Ovary (tissue), 3 donors: ENCODE results near the gene ASB13.

ENCODE experiments used
- POLR2A ChIP-seq: fragments of 450-650 bp; IDR thresholded peaks from one replicate; pipeline ENCODE4 v1.6.1; 2017; ENCODE audit warnings: antibody characterized with exemption, mild to moderate bottlenecking, moderate library complexity
- TF ChIP-seq, protein P1 (sequence below), 3 donors: fragments of 450-650 bp in 2 of 3; fragments of 200-600 bp in 1 of 3; IDR thresholded peaks; one replicate each; pipeline versions ENCODE4 v1.5.1 to v1.8.0; 2016 to 2022; ENCODE audit warnings: antibody characterized with exemption in 3 of 3, mild to moderate bottlenecking in 1 of 3
- donor health status: DM: no; HTN: no; CAD: no.

DNA sequence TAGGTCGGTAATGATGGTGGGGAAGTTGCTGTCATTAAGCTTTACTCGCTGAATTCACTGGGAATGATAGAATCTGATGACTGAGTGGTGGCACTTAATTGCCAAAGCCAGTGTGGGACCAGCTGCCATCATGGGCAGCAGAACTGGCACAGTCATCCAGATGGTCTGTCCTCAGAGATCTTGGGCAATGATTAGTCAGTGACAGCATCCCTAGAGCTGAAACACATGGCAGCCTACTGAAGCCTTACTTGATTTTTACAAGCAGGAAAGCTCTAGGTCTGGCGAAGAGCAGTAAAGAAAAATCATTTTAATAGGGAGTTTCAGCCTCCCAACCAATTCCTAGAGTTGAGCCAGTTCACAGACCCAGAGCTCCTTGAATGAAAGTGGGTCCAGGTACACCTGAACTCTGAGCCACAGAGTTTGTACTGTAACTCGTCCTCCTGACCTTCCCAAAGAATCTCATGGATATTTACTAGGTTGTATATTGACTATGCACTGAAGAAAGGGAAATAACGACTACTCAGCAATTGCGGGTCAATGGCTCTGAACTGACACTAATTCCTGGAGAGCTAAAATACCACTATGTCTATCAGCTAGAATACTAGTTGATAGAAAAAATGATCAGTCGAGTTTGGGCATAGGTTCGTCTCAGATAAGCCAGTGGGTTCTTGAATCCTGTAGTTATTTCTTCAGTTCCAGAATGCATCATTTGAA is 4.4 kb upstream of the ASB13 start:
- no peak for TF ChIP-seq POLR2A
- TF ChIP-seq, protein P1, sequence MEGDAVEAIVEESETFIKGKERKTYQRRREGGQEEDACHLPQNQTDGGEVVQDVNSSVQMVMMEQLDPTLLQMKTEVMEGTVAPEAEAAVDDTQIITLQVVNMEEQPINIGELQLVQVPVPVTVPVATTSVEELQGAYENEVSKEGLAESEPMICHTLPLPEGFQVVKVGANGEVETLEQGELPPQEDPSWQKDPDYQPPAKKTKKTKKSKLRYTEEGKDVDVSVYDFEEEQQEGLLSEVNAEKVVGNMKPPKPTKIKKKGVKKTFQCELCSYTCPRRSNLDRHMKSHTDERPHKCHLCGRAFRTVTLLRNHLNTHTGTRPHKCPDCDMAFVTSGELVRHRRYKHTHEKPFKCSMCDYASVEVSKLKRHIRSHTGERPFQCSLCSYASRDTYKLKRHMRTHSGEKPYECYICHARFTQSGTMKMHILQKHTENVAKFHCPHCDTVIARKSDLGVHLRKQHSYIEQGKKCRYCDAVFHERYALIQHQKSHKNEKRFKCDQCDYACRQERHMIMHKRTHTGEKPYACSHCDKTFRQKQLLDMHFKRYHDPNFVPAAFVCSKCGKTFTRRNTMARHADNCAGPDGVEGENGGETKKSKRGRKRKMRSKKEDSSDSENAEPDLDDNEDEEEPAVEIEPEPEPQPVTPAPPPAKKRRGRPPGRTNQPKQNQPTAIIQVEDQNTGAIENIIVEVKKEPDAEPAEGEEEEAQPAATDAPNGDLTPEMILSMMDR (IDR thresholded peaks at IDR 0.05), result no peak
